ENCODE data around the gene ATP13A2.

Gene ATP13A2

DNA sequence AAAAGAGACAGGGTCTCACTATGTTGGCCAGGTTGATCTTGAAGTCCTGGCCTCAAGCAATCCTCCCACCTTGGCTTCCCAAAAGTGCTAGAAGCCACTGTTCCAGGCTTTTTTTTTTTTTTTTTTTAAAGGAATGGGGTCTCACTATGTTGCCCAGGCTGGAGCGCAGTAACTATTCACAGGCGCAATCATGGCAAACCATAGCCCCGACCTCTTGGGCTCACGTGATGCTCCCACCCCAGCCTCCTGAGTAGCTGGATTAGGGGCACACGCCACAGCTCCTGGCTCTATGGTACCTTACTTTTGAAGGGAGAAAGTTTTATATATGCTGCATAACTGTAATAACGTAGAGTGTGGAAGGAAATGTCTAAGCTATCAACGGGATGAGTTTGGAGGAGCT lies 5.7 kb upstream of the ATP13A2 start:
- Histone ChIP-seq H3K27me3 (ENCODE audit: insufficient read depth, poor library complexity, severe bottlenecking) (no peaks in the 10 kb centered on the region), H3K27ac (replicated peaks) (no peak overlapping the region), H3K4me3 (replicated peaks; ENCODE audit: insufficient read depth, low read length) (no peak overlapping the region)
- no peak for DNase-seq (ENCODE audit: low read depth in 1 of 2, low spot score in 1 of 2)
- TF ChIP-seq POLR2AphosphoS5 (IDR thresholded peaks at IDR 0.05; ENCODE audit: low read depth) (no peak), SPI1 (IDR thresholded peaks at IDR 0.05; ENCODE audit: borderline replicate concordance, low read depth) (no peak), GABPA (IDR thresholded peaks at IDR 0.05; ENCODE audit: low read depth) (no peak)
- TF ChIP-seq, protein P1, sequence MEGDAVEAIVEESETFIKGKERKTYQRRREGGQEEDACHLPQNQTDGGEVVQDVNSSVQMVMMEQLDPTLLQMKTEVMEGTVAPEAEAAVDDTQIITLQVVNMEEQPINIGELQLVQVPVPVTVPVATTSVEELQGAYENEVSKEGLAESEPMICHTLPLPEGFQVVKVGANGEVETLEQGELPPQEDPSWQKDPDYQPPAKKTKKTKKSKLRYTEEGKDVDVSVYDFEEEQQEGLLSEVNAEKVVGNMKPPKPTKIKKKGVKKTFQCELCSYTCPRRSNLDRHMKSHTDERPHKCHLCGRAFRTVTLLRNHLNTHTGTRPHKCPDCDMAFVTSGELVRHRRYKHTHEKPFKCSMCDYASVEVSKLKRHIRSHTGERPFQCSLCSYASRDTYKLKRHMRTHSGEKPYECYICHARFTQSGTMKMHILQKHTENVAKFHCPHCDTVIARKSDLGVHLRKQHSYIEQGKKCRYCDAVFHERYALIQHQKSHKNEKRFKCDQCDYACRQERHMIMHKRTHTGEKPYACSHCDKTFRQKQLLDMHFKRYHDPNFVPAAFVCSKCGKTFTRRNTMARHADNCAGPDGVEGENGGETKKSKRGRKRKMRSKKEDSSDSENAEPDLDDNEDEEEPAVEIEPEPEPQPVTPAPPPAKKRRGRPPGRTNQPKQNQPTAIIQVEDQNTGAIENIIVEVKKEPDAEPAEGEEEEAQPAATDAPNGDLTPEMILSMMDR (IDR thresholded peaks at IDR 0.05; ENCODE audit: insufficient read depth, low read length): no peak
- TF ChIP-seq, protein P2, sequence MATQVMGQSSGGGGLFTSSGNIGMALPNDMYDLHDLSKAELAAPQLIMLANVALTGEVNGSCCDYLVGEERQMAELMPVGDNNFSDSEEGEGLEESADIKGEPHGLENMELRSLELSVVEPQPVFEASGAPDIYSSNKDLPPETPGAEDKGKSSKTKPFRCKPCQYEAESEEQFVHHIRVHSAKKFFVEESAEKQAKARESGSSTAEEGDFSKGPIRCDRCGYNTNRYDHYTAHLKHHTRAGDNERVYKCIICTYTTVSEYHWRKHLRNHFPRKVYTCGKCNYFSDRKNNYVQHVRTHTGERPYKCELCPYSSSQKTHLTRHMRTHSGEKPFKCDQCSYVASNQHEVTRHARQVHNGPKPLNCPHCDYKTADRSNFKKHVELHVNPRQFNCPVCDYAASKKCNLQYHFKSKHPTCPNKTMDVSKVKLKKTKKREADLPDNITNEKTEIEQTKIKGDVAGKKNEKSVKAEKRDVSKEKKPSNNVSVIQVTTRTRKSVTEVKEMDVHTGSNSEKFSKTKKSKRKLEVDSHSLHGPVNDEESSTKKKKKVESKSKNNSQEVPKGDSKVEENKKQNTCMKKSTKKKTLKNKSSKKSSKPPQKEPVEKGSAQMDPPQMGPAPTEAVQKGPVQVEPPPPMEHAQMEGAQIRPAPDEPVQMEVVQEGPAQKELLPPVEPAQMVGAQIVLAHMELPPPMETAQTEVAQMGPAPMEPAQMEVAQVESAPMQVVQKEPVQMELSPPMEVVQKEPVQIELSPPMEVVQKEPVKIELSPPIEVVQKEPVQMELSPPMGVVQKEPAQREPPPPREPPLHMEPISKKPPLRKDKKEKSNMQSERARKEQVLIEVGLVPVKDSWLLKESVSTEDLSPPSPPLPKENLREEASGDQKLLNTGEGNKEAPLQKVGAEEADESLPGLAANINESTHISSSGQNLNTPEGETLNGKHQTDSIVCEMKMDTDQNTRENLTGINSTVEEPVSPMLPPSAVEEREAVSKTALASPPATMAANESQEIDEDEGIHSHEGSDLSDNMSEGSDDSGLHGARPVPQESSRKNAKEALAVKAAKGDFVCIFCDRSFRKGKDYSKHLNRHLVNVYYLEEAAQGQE (IDR thresholded peaks at IDR 0.05; ENCODE audit: insufficient replicate concordance, low read depth): no peak

DNA sequence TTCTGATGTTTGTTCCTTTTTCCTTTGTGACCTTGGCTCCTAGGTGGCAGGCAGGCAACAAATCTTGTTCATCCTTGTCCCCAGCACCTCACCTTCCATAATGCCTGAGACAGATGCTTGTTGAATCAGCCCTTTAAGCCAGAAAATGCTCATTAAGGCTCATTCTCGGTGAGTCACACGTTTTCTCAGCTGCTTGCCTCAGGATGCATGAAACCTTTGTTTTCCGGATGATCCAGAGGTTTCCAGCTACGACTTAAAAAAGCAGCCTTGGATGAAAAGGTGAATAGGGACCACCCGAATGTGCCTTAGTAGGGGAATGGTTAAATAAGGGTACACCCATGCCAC lies 4.6 kb upstream of the ATP13A2 start:
- no peak for DNase-seq (ENCODE audit: low read depth in 1 of 2, low spot score in 1 of 2)
- H3K27ac ChIP-seq (replicated peaks): no peak overlapping the region
- TF ChIP-seq, protein P1 (IDR thresholded peaks at IDR 0.05; ENCODE audit: insufficient read depth, low read length): no peak
- TF ChIP-seq POLR2AphosphoS5 (IDR thresholded peaks at IDR 0.05; ENCODE audit: low read depth): no peak
- no peak for TF ChIP-seq SPI1 (IDR thresholded peaks at IDR 0.05; ENCODE audit: borderline replicate concordance, low read depth)
- TF ChIP-seq, protein P2 (IDR thresholded peaks at IDR 0.05; ENCODE audit: insufficient replicate concordance, low read depth): no peak

DNA sequence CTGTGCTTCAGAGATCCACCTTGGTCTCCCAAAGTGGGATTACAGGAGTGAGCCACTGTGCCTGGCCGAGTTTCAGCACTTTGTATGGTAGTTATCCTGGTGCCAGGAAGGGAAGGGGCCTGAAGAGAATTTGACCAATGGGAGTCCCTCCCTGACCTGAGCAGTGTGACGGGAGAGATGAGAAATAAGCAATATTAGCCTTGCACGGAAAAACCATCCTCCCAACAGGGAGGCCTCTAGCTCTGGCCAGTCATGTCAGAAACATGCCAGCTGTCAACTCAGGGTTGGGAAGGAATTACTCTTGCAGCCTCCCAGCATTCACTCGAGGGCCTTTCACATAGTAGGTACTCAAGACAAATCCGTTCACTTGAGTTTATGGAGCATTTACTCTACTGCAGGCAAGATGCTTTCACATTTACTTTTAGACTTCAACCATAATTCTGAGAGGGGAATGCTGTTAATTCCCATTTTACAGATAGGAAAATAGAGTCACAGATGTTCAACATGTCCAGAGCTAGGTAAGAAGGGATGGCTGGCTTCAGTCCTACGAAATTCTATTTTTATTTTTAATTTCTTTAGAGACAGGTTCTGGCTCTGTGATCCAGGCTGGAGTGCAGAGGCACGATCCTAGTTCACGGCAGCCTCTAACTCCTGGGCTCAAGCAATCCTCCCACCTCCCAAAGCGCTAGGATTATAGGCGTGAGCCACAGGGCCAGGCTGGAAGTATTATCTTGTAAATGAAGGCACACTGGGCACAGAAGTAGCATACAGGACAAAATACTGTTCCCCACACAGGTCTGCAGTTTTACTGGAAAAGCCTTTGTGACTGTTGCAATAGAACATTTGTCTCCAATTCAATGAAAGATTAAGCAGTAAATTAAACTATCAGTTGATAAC lies 3.2 kb upstream of the ATP13A2 start:
- DNase-seq (ENCODE audit: low read depth in 1 of 2, low spot score in 1 of 2): no peak
- no peak overlapping the region for H3K27ac ChIP-seq (replicated peaks)
- no peaks in the 10 kb centered on the region for H3K27me3 ChIP-seq (ENCODE audit: insufficient read depth, poor library complexity, severe bottlenecking)
- H3K4me3 ChIP-seq (replicated peaks; ENCODE audit: insufficient read depth, low read length): no peak overlapping the region
- TF ChIP-seq, protein P2 (IDR thresholded peaks at IDR 0.05; ENCODE audit: insufficient replicate concordance, low read depth): no peak
- TF ChIP-seq, protein P1 (IDR thresholded peaks at IDR 0.05; ENCODE audit: insufficient read depth, low read length): no peak
- TF ChIP-seq SPI1 (IDR thresholded peaks at IDR 0.05; ENCODE audit: borderline replicate concordance, low read depth) (no peak), POLR2AphosphoS5 (IDR thresholded peaks at IDR 0.05; ENCODE audit: low read depth) (no peak), GABPA (IDR thresholded peaks at IDR 0.05; ENCODE audit: low read depth) (no peak)

More for the DNA sequence above, 4.6 kb upstream of the ATP13A2 start:
- H3K27me3 ChIP-seq (ENCODE audit: insufficient read depth, poor library complexity, severe bottlenecking): no peaks in the 10 kb centered on the region
- H3K4me3 ChIP-seq (replicated peaks; ENCODE audit: insufficient read depth, low read length): no peak overlapping the region

Measured in HL-60 (cell line).